GM12874 (cell line): ENCODE results near the gene STK11.

ENCODE experiments used
- TF ChIP-seq, protein P1 (sequence below): IDR thresholded peaks from 2 replicates; pipeline ENCODE4 v1.5.1; 2011; ENCODE audit warnings: low read depth, mild to moderate bottlenecking, control low read depth, low read length, moderate library complexity; ENCODE audit not compliant: insufficient read depth

STK11 gene

DNA sequence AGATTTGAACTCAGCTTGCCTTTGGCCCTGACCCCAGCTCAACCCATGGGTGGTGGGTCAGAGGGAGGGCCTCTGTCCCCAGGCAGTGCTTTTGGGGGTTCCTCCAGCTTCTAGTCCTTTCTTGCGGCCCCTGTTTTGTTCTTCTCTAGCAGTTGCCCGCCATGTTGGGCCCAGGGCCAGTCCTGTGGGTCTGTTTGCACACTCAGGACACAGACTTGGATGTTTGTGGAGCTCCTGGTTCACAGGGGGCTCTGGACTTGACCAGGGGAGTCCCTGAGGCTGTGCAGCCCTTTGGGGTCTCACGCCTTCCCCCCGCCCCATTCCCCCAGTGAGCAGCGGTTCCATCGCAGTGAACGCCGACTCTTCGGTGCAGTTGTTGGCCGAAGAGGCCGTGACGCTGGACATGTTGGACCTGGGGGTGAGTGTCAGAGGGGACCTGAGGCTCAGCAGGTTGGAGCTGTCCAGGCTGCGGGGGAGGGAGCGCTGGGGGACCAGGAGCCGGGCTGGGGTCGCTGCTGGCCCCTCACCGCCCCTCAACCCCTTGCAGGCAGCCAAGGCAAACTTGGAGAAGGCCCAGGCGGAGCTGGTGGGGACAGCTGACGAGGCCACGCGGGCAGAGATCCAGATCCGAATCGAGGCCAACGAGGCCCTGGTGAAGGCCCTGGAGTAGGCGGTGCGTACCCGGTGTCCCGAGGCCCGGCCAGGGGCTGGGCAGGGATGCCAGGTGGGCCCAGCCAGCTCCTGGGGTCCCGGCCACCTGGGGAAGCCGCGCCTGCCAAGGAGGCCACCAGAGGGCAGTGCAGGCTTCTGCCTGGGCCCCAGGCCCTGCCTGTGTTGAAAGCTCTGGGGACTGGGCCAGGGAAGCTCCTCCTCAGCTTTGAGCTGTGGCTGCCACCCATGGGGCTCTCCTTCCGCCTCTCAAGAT, 38.5 kb downstream of the STK11 start:
- TF ChIP-seq, protein P1, sequence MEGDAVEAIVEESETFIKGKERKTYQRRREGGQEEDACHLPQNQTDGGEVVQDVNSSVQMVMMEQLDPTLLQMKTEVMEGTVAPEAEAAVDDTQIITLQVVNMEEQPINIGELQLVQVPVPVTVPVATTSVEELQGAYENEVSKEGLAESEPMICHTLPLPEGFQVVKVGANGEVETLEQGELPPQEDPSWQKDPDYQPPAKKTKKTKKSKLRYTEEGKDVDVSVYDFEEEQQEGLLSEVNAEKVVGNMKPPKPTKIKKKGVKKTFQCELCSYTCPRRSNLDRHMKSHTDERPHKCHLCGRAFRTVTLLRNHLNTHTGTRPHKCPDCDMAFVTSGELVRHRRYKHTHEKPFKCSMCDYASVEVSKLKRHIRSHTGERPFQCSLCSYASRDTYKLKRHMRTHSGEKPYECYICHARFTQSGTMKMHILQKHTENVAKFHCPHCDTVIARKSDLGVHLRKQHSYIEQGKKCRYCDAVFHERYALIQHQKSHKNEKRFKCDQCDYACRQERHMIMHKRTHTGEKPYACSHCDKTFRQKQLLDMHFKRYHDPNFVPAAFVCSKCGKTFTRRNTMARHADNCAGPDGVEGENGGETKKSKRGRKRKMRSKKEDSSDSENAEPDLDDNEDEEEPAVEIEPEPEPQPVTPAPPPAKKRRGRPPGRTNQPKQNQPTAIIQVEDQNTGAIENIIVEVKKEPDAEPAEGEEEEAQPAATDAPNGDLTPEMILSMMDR, result peak; percentile 98

DNA sequence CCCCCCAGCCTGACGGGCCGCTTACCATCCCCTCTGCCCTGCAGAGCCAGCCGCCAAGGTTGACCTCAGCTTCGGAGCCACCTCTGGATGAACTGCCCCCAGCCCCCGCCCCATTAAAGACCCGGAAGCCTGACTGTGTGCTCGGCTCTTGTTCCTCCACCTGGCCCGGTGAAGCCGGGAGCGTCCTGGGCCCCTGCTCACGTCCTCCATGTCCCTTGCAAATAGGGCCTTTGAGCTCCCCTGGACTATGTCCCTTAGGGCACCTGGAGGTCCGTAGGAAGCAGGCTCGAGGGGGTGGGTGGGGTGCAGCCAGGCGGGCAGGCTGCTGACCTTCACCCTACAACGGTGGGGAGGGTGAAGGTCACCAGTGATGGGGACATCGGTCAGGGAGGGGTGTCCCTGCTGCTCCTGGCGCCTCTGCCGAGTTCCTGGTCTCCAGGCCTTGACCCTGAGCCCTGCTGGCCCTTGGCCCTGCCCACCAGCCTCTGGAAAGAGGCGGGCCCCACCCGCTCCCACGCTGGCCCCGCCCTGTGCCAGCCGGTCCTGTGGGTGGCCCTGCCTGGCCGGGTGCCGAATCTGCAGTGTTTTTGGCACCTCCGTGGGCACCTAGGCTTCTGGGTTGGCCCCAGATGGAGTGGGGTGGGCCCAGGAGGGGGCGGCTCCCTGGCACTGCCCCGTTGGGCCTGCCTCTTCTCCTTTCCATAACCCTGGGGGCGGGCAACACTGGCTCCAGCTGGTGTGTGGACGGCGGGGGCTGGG, 39.3 kb downstream of the STK11 start:
- TF ChIP-seq, protein P1, result no peak

DNA sequence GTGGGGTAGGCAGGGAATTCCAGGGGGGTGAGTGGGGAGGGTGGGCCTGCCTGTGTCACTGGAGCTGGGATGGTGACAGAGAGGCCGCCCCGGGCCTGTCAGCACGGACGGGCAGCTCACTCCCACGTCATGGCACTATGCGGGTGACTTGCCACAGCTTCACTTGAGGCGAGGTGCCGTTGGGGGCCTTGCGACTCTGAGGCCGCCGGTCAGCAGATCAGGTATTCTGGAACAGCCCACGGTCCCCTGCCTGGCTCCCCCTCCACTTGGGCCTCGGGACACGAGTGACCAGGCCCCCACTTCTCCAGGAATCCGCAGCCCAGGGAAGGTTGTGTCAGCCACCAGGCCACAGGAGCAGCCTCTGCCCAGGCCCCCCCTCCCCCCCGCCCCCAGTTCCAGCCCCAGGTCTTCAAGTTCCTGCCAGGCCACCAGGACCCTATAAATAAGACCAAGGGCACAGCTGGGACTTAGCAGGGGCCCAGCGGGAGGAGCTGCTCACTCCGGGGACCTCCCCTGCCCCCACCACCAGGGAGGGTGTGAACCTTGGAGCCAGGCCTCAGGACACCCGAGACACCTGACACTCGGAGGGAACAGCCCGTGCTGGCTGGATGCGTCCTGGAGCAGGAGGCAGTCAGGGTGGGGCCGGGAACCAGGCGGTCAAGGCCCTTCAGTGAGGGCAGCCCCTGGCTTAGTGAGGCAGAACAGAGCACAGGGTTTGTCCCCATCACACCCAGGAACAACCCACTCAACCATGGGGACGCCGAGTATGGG, 40.1 kb downstream of the STK11 start:
- TF ChIP-seq, protein P1, result no peak

DNA sequence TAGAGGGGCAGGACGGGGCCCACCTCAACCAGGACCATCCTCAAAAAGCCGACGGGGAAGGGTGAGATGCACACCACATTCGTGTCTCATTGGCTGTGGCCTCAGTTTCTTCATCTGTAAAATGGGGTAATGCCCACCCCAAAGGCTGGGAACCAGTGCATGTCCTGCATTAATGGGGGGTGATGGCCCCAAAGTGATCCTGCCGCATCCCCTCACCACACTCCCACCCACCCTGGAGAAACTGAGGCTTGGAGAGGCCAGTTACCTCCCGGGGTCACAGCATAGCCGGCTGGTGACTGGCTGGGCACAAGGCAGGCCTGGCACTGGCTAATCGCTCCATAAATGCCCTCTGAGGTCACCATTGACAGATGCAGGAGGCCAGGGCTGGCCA, 42.2 kb downstream of the STK11 start:
- TF ChIP-seq, protein P1, result no peak

DNA sequence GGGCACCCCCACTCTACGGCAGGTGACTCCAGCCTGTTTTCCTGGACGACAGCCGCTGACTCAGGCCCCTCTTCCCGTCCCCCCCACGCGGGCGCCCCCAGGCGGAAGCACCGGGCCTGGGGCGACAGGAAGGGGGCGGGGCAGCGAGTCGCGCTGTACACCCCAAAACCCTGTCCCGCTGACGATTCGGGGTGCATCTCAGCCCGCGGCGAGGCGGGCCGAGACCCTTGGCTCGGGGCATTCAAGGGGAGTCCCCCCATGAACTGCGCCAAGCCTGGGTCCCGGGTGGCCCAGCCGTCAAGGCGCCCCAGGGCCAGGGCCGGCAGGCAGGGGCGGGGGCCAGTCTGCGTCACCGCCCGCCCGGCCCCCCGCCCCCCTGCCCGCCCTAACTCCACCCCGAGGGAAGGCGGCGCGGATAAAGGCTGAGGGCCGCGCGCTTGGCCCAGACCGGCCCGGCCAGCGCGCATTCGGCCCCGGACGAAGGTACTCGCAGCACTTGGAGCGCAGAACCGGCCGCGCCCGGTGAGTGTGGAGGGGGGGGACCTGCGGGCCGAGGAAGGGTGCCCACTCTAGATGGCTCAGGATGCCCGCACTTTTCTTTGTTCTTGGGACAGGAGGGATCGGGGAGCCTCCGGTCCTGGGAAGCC, 42.7 kb downstream of the STK11 start, which contains the start of gene MIDN:
TSS of gene MIDN (plus strand) at position 445 of the 647 bp plus-strand sequence. CDS start 1,714 bp downstream, outside the sequence.
- TF ChIP-seq, protein P1, result peak; percentile 50

DNA sequence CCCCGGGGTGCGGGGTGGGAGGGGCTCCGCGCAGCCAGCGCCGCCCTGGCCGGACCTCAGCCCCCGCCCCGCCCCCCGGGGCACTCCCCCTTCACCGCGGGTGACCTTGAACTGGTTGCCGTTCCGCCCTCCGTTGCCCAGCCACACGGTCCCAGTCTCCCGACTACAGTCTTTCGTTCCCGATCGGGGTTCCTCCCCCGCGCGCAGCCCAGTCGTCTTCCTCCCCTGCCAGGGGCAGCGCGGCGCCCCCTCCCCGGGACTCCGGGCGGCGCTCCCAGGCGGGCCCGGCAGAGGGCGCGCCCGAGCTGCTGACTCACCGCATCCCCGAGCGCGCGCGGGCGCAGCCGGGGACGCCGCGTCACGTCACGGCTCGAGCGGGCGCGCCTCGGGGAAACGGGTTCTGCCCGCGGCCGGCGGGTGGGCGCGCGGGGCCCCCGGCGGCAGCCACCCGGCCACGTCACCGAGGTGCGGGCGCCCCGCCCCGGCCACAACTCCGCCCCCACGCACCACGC, 43.3 kb downstream of the STK11 start:
- TF ChIP-seq, protein P1, result peak; percentile 84
